CD14-positive monocyte (primary cell): ENCODE results near the gene BRD9. TPM values are rescaled to one million over a fixed set of nuclear protein-coding genes. Genes with fewer than 3 reads are reported as not detected.

Experiments
- DNase-seq, 3 donors: peaks; one replicate each; pipeline ENCODE4 v3.0.0-alpha.2; 2011 to 2022
- H2AFZ ChIP-seq: 2 replicates; pipeline ENCODE4 v1.6.0; 2012; ENCODE audit warnings: mild to moderate bottlenecking, low read depth, low read length, inconsistent platforms; ENCODE audit not compliant: insufficient read depth, poor library complexity, severe bottlenecking
- H3K27ac ChIP-seq, 2 donors: 1 replicate in 1 of 2; 2 replicates in 1 of 2; pipeline ENCODE4 v1.5.1; 2012 to 2013; ENCODE audit warnings: low read length in 2 of 2, control low read depth in 1 of 2, inconsistent platforms in 1 of 2, low read depth in 1 of 2, mild to moderate bottlenecking in 1 of 2
- H3K27me3 ChIP-seq, 2 donors: one replicate each; pipeline versions ENCODE4 v1.6.0 to v1.6.1; 2011 to 2013; ENCODE audit warnings: low read length in 2 of 2; ENCODE audit not compliant: control insufficient read depth in 2 of 2, insufficient read depth in 2 of 2
- H3K36me3 ChIP-seq, 2 donors: replicated peaks in 1 of 2; 1 replicate in 1 of 2; 2 replicates in 1 of 2; pipeline versions ENCODE4 v1.5.1 to v1.6.1; 2012 to 2013; ENCODE audit warnings: low read length in 2 of 2, control low read depth in 1 of 2, inconsistent platforms in 1 of 2, mild to moderate bottlenecking in 1 of 2; ENCODE audit not compliant: insufficient read depth in 2 of 2, control insufficient read depth in 1 of 2
- H3K4me1 ChIP-seq, 2 donors: 1 replicate in 1 of 2; 2 replicates in 1 of 2; pipeline versions ENCODE4 v1.5.1 to v1.6.1; 2012 to 2013; ENCODE audit warnings: low read length in 2 of 2, control low read depth in 1 of 2, inconsistent platforms in 1 of 2, mild to moderate bottlenecking in 1 of 2, moderate library complexity in 1 of 2; ENCODE audit not compliant: insufficient read depth in 2 of 2, control insufficient read depth in 1 of 2
- H3K4me2 ChIP-seq: replicated peaks from 2 replicates; pipeline ENCODE3; 2012; ENCODE audit warnings: low read length, moderate library complexity, mild to moderate bottlenecking; ENCODE audit not compliant: poor library complexity, severe bottlenecking; ENCODE audit errors: extremely low read depth
- H3K4me3 ChIP-seq, 3 experiments: fragments of 200-600 bp in 1 of 3; sonication (generic) in 1 of 3; replicated peaks in 1 of 3; 1 replicate in 2 of 3; 2 replicates in 1 of 3; pipeline ENCODE4 v1.5.1; 2011 to 2013; ENCODE audit warnings: low read length in 3 of 3, mild to moderate bottlenecking in 3 of 3, control low read depth in 2 of 3, low read depth in 2 of 3, inconsistent platforms in 1 of 3, moderate library complexity in 1 of 3
- H3K79me2 ChIP-seq: 2 replicates; pipeline ENCODE4 v1.6.0; 2012; ENCODE audit warnings: mild to moderate bottlenecking, control low read depth, inconsistent platforms, low read length, moderate library complexity; ENCODE audit not compliant: insufficient read depth
- H3K9ac ChIP-seq: 2 replicates; pipeline ENCODE4 v1.6.0; 2017; ENCODE audit warnings: low read length, mild to moderate bottlenecking; ENCODE audit not compliant: insufficient read depth, poor library complexity, severe bottlenecking
- H3K9me3 ChIP-seq, 2 donors: replicated peaks in 1 of 2; 1 replicate in 1 of 2; 2 replicates in 1 of 2; pipeline versions ENCODE4 v1.5.1 to v1.6.1; 2012 to 2013; ENCODE audit warnings: low read length in 2 of 2, control low read depth in 1 of 2; ENCODE audit not compliant: control insufficient read depth in 1 of 2, insufficient read depth in 1 of 2
- H4K20me1 ChIP-seq: 2 replicates; pipeline ENCODE4 v1.6.0; 2012; ENCODE audit warnings: mild to moderate bottlenecking, low read length, control low read depth, moderate library complexity; ENCODE audit not compliant: insufficient read depth
- H3K27ac Mint-ChIP-seq, 7 donors: one replicate each; pipeline ENCODE4 v1.8.0; 2020; ENCODE audit warnings: mild to moderate bottlenecking in 7 of 7, mixed read lengths in 7 of 7, moderate library complexity in 6 of 7, inconsistent platforms in 2 of 7
- H3K27me3 Mint-ChIP-seq, 3 donors: one replicate each; pipeline ENCODE4 v1.8.0; 2021 to 2022; ENCODE audit warnings: low read depth in 3 of 3, mild to moderate bottlenecking in 3 of 3, mixed read lengths in 3 of 3, moderate library complexity in 3 of 3, inconsistent platforms in 1 of 3
- H3K36me3 Mint-ChIP-seq, 2 donors: one replicate each; pipeline ENCODE4 v1.8.0; 2020; ENCODE audit warnings: mixed read lengths in 2 of 2, inconsistent platforms in 1 of 2, mild to moderate bottlenecking in 1 of 2
- H3K4me1 Mint-ChIP-seq: one replicate; pipeline ENCODE4 v1.8.0; 2020; ENCODE audit warnings: mild to moderate bottlenecking, mixed read lengths
- H3K4me3 Mint-ChIP-seq, 2 donors: one replicate each; pipeline ENCODE4 v1.8.0; 2020; ENCODE audit warnings: mild to moderate bottlenecking in 2 of 2, mixed read lengths in 2 of 2, moderate library complexity in 1 of 2
- H3K9me3 Mint-ChIP-seq, 7 donors: one replicate each; pipeline ENCODE4 v1.8.0; 2020 to 2022; ENCODE audit warnings: mixed read lengths in 7 of 7, mild to moderate bottlenecking in 6 of 7, moderate library complexity in 6 of 7, inconsistent platforms in 2 of 7
- CTCF ChIP-seq: fragments of 200-600 bp; IDR thresholded peaks from one replicate; pipeline ENCODE4 v1.8.0; 2022; ENCODE audit warnings: antibody characterized with exemption, mild to moderate bottlenecking
- WGBS: methylation state at CpG from one replicate; pipeline ENCODE4 v1.1.5; 2013; ENCODE audit warnings: missing lambda C conversion rate; ENCODE audit not compliant: insufficient coverage; 5-methylcytosine and 5-hydroxymethylcytosine counted together
- intact Hi-C, 2 donors: fragments of 100-400 bp; cut with micrococcal nuclease; formaldehyde crosslinking; loops; one replicate each; pipeline versions ENCODE4 v1.15.0 to v1.15.1; 2023
- polyA plus RNA-seq, 3 donors: library from polyadenylated mRNA; depleted of rRNA in 1 of 3; unstranded in 2 of 3; stranded (reverse) in 1 of 3; fragments of 300-500 nt in 2 of 3; fragments of >200 nt in 1 of 3; fragmentation: Illumina TruSeq in 2 of 3; gene quantifications; 1 replicate in 2 of 3; 2 replicates in 1 of 3; pipeline ENCODE4 v1.2.3, GENCODE V29; 2012 to 2021

BRD9 gene
- polyA plus RNA-seq, 3 donors, result 5.3 to 22.7 (median 9.3) TPM

GRCh38 chr5:891117-891836, 1.3 kb downstream of the BRD9 start:
- Histone ChIP-seq H3K79me2 (peaks cover 41% of the 10 kb centered on the region), H3K4me3 (peak overlapping the region; percentile 73 to 88 (median 76)), H3K27ac (peak overlapping the region; percentile 10 to 90), H3K9ac (peak overlapping the region; percentile 86), H2AFZ (peak overlapping the region; percentile 83), H3K4me1 (peaks cover 22 to 28% of the 10 kb centered on the region in 2 donors), H3K36me3 (peaks cover 46 to 65% of the 10 kb centered on the region in 2 donors), H3K27me3 (no peaks in the 10 kb centered on the region), H4K20me1 (peaks cover 28% of the 10 kb centered on the region), H3K9me3 (no peaks in the 10 kb centered on the region), H3K4me2 (peak overlapping the region; percentile 90)
- peaks cover 0 to 2% (median 0%) of the 10 kb centered on the region in 3 donors for H3K27me3 Mint-ChIP-seq
- no peak for TF ChIP-seq CTCF
- H3K9me3 Mint-ChIP-seq, result no peaks in the 10 kb centered on the region
- peak overlapping the region; percentile 89 to 93 for H3K4me3 Mint-ChIP-seq
- H3K36me3 Mint-ChIP-seq, result peaks cover 54 to 66% of the 10 kb centered on the region in 2 donors
- intact Hi-C loops, result loop anchor here (5.0 to 10.0 kb wide), 5 partner anchors 279 to 914 kb away; partner anchors contain the start of genes CEP72 (in 1 of the 2), CLPTM1L (in 1 of the 2), NDUFS6 (in 1 of the 2) and PDCD6 (in 1 of the 2)
- peak in 1 of 3 donors; percentile 8 for DNase-seq
- 55% methylated on average over 27 of the region's 34 CpGs for WGBS
- peak overlapping the region; percentile 87 to 96 (median 90) for H3K27ac Mint-ChIP-seq
- H3K4me1 Mint-ChIP-seq, result peaks cover 19% of the 10 kb centered on the region

- no peak for DNase-seq
- H3K9ac ChIP-seq, result no peak overlapping the region
- H3K4me2 ChIP-seq, result no peak overlapping the region
- H2AFZ ChIP-seq, result no peak overlapping the region
- peaks cover 0 to 2% (median 0%) of the 10 kb centered on the region in 3 donors for H3K27me3 Mint-ChIP-seq
- H3K4me3 ChIP-seq, result no peak overlapping the region
- H3K27me3 ChIP-seq, result no peaks in the 10 kb centered on the region
- no peak for TF ChIP-seq CTCF
- H3K79me2 ChIP-seq, result peaks cover 41% of the 10 kb centered on the region
- peaks cover 67 to 71% of the 10 kb centered on the region in 2 donors for H3K36me3 ChIP-seq
- H3K9me3 Mint-ChIP-seq, result no peaks in the 10 kb centered on the region
- no peaks in the 10 kb centered on the region for H3K9me3 ChIP-seq
- peaks cover 19% of the 10 kb centered on the region for H3K4me1 Mint-ChIP-seq
- H3K36me3 Mint-ChIP-seq, result peaks cover 68 to 74% of the 10 kb centered on the region in 2 donors
- no peak overlapping the region for H3K27ac ChIP-seq
- no peak overlapping the region for H3K27ac Mint-ChIP-seq
- intact Hi-C loops, result loop anchor here in 1 of 2 donors (10.0 kb wide), 1 partner anchor 916 kb away; the partner anchor contains the start of gene NDUFS6
- peaks cover 46% of the 10 kb centered on the region for H4K20me1 ChIP-seq
- peaks cover 22 to 28% of the 10 kb centered on the region in 2 donors for H3K4me1 ChIP-seq
- no peak overlapping the region for H3K4me3 Mint-ChIP-seq
- 98% methylated on average over 6 of the region's 15 CpGs for WGBS
These were observed 3.4 kb downstream of the BRD9 start for GRCh38 chr5:889075-889710.
